H1 (cell line): ENCODE results near the gene CYP11A1. TPM values are rescaled to one million over a fixed set of nuclear protein-coding genes. Genes with fewer than 3 reads are reported as not detected.

Source experiments
- CTCF ChIA-PET: fragments of 300-600 bp; sonication (Branson Sonifier 250); formaldehyde crosslinking; loops from one replicate; lab custom pipeline; 2021; ENCODE audit not compliant: partially characterized antibody; lab: Charles Lee
- POLR2A ChIA-PET: fragments of 300-600 bp; sonication (Branson Sonifier 250); formaldehyde crosslinking; loops from one replicate; lab custom pipeline; 2021; ENCODE audit warnings: inconsistent platforms; ENCODE audit not compliant: partially characterized antibody; lab: Charles Lee
- DNase-seq, 2 experiments: peaks; one replicate each; pipeline versions ENCODE4 v3.0.0 to v3.0.0-alpha.2; 2010 to 2022; ENCODE audit warnings: low spot score in 2 of 2, low read depth in 1 of 2, mixed read lengths in 1 of 2
- FAIRE-seq: peaks from 2 replicates; lab custom pipeline; 2011; peaks lifted over from hg19 to GRCh38; lab: Jason Lieb, UNC
- H2AFZ ChIP-seq: 2 replicates; pipeline ENCODE4 v1.8.1; 2012; ENCODE audit warnings: low read length, inconsistent platforms
- H2AK5ac ChIP-seq: 2 replicates; pipeline ENCODE4 v1.6.1; 2013; ENCODE audit warnings: low read depth, low read length
- H2BK120ac ChIP-seq: replicated peaks from 2 replicates; pipeline ENCODE3; 2013; ENCODE audit warnings: low read depth, low read length, inconsistent platforms
- H2BK12ac ChIP-seq: 2 replicates; pipeline ENCODE4 v1.6.1; 2013; ENCODE audit warnings: low read depth, low read length
- H2BK15ac ChIP-seq: 2 replicates; pipeline ENCODE4 v1.6.1; 2013; ENCODE audit warnings: low read length
- H2BK20ac ChIP-seq: 2 replicates; pipeline ENCODE4 v1.6.1; 2013; ENCODE audit warnings: low read length
- H2BK5ac ChIP-seq: 2 replicates; pipeline ENCODE4 v1.6.1; 2013; ENCODE audit warnings: low read depth, low read length
- H3K14ac ChIP-seq: 2 replicates; pipeline ENCODE4 v1.6.1; 2013; ENCODE audit warnings: inconsistent platforms; ENCODE audit not compliant: insufficient read length
- H3K18ac ChIP-seq: 2 replicates; pipeline ENCODE4 v1.6.1; 2013; ENCODE audit warnings: low read length; ENCODE audit errors: extremely low read depth
- H3K23ac ChIP-seq: 2 replicates; pipeline ENCODE4 v1.6.1; 2013; ENCODE audit warnings: inconsistent platforms; ENCODE audit not compliant: insufficient read length
- H3K23me2 ChIP-seq: 2 replicates; pipeline ENCODE4 v1.6.1; 2013; ENCODE audit warnings: low read depth, low read length
- H3K27ac ChIP-seq: 2 replicates; pipeline ENCODE4 v1.6.1; 2011; ENCODE audit warnings: low read depth, low read length, inconsistent platforms
- H3K27me3 ChIP-seq, 4 experiments: replicated peaks in 1 of 4; 1 replicate in 1 of 4; 2 replicates in 3 of 4; pipeline versions ENCODE4 v1.6.1 to v1.8.1; 2011 to 2013; ENCODE audit warnings: low read length in 3 of 4, mild to moderate bottlenecking in 3 of 4, inconsistent platforms in 2 of 4, mixed read lengths in 2 of 4, moderate library complexity in 1 of 4; ENCODE audit not compliant: control insufficient read depth in 3 of 4, insufficient read depth in 3 of 4; ENCODE audit errors: extremely low read depth in 1 of 4
- H3K36me3 ChIP-seq, 4 experiments: 2 replicates each; pipeline versions ENCODE4 v1.6.1 to v1.8.1; 2011 to 2013; ENCODE audit warnings: mild to moderate bottlenecking in 4 of 4, low read length in 3 of 4, moderate library complexity in 2 of 4, control low read depth in 1 of 4, inconsistent platforms in 1 of 4; ENCODE audit not compliant: insufficient read depth in 4 of 4, control insufficient read depth in 2 of 4
- H3K4ac ChIP-seq: replicated peaks from 2 replicates; pipeline ENCODE3; 2013; ENCODE audit warnings: low read length, low read depth, mixed read lengths, inconsistent platforms; ENCODE audit not compliant: insufficient read length
- H3K4me1 ChIP-seq, 4 experiments: replicated peaks in 1 of 4; 1 replicate in 1 of 4; 2 replicates in 3 of 4; pipeline versions ENCODE4 v1.6.1 to v1.8.1; 2011 to 2013; ENCODE audit warnings: low read length in 3 of 4, inconsistent platforms in 2 of 4, mixed read lengths in 1 of 4; ENCODE audit not compliant: insufficient read depth in 4 of 4, control insufficient read depth in 3 of 4
- H3K4me2 ChIP-seq, 2 experiments: 2 replicates each; pipeline versions ENCODE4 v1.6.1 to v1.8.1; 2011 to 2013; ENCODE audit warnings: low read depth in 2 of 2, low read length in 2 of 2, control low read depth in 1 of 2, inconsistent platforms in 1 of 2, mild to moderate bottlenecking in 1 of 2; ENCODE audit not compliant: insufficient read depth in 1 of 2
- H3K4me3 ChIP-seq, 4 experiments: fragments of 200-600, 300-600 bp in 1 of 4; sonication (generic), shearing (Covaris generic), sonication (Bioruptor Twin) in 1 of 4; 2 replicates each; pipeline versions ENCODE4 v1.5.1 to v1.8.1; 2011 to 2016; ENCODE audit warnings: low read length in 4 of 4, low read depth in 3 of 4, control low read depth in 2 of 4, inconsistent platforms in 2 of 4, mild to moderate bottlenecking in 2 of 4, mixed read lengths in 1 of 4, moderate library complexity in 1 of 4; ENCODE audit not compliant: insufficient read depth in 2 of 4; ENCODE audit errors: extremely low read depth in 1 of 4
- H3K56ac ChIP-seq: replicated peaks from 2 replicates; pipeline ENCODE3; 2013; ENCODE audit warnings: low read depth, mild to moderate bottlenecking, mixed read lengths, low read length, inconsistent platforms; ENCODE audit not compliant: insufficient read length
- H3K79me1 ChIP-seq: 2 replicates; pipeline ENCODE4 v1.6.1; 2013; ENCODE audit warnings: low read depth, low read length, control low read depth
- H3K79me2 ChIP-seq, 2 experiments: 2 replicates each; pipeline versions ENCODE4 v1.6.1 to v1.8.1; 2012 to 2013; ENCODE audit warnings: low read length in 2 of 2, mild to moderate bottlenecking in 2 of 2, inconsistent platforms in 1 of 2; ENCODE audit not compliant: insufficient read depth in 2 of 2, control insufficient read depth in 1 of 2
- H3K9ac ChIP-seq, 4 experiments: replicated peaks in 1 of 4; 1 replicate in 1 of 4; 2 replicates in 3 of 4; pipeline versions ENCODE4 v1.6.1 to v1.8.1; 2011 to 2013; ENCODE audit warnings: low read depth in 3 of 4, low read length in 3 of 4, control low read depth in 2 of 4, mild to moderate bottlenecking in 2 of 4, moderate library complexity in 2 of 4, inconsistent platforms in 1 of 4; ENCODE audit errors: extremely low read depth in 1 of 4
- H3K9me3 ChIP-seq, 2 experiments: 2 replicates each; pipeline versions ENCODE4 v1.6.1 to v1.8.1; 2012 to 2013; ENCODE audit warnings: mild to moderate bottlenecking in 2 of 2, moderate library complexity in 2 of 2, control low read depth in 1 of 2, inconsistent platforms in 1 of 2, low read depth in 1 of 2, low read length in 1 of 2, mixed read lengths in 1 of 2; ENCODE audit not compliant: insufficient read depth in 2 of 2
- H4K20me1 ChIP-seq, 2 experiments: replicated peaks in 1 of 2; 2 replicates each; pipeline versions ENCODE3 to v1.8.1; 2011 to 2013; ENCODE audit warnings: inconsistent platforms in 2 of 2, low read length in 2 of 2, mild to moderate bottlenecking in 1 of 2; ENCODE audit not compliant: insufficient read depth in 2 of 2, control insufficient read depth in 1 of 2
- H4K5ac ChIP-seq: 2 replicates; pipeline ENCODE4 v1.6.1; 2013; ENCODE audit warnings: low read length, low read depth, mixed read lengths, inconsistent platforms; ENCODE audit not compliant: insufficient read length
- H4K8ac ChIP-seq: 2 replicates; pipeline ENCODE4 v1.8.0; 2013; ENCODE audit warnings: mild to moderate bottlenecking, moderate library complexity, low read length, inconsistent platforms; ENCODE audit not compliant: insufficient read depth; ENCODE audit errors: extremely low read depth
- H4K91ac ChIP-seq: replicated peaks from 2 replicates; pipeline ENCODE3; 2013; ENCODE audit warnings: low read length, mixed read lengths, inconsistent platforms; ENCODE audit not compliant: insufficient read length
- ASH2L ChIP-seq: fragments of 200-600, 300-600 bp; sonication (generic); IDR thresholded peaks from one replicate; pipeline ENCODE4 v1.7.1; 2017; ENCODE audit warnings: low read length
- BCL11A ChIP-seq, 2 experiments: IDR thresholded peaks; one replicate each; pipeline ENCODE4 v1.6.1; 2011; ENCODE audit warnings: low read depth in 2 of 2, low read length in 2 of 2, mild to moderate bottlenecking in 2 of 2
- EGR1 ChIP-seq: IDR thresholded peaks from 2 replicates; pipeline ENCODE4 v1.6.1; 2011; ENCODE audit warnings: low read depth, low read length, borderline replicate concordance
- EP300 ChIP-seq, 2 experiments: IDR thresholded peaks; 1 replicate in 1 of 2; 2 replicates in 1 of 2; pipeline ENCODE4 v1.6.1; 2011 to 2012; ENCODE audit warnings: low read depth in 2 of 2, low read length in 2 of 2, mild to moderate bottlenecking in 2 of 2, borderline replicate concordance in 1 of 2, inconsistent platforms in 1 of 2, moderate library complexity in 1 of 2
- GABPA ChIP-seq: IDR thresholded peaks from 2 replicates; pipeline ENCODE4 v1.6.1; 2011; ENCODE audit warnings: mild to moderate bottlenecking, low read length, moderate library complexity, borderline replicate concordance; ENCODE audit not compliant: insufficient read depth
- HDAC2 ChIP-seq, 2 experiments: fragments of 300-600 bp in 1 of 2; sonication (generic) in 1 of 2; IDR thresholded peaks; 2 replicates each; pipeline ENCODE4 v1.6.1; 2011 to 2012; ENCODE audit warnings: low read depth in 2 of 2, low read length in 2 of 2, mild to moderate bottlenecking in 2 of 2, moderate library complexity in 2 of 2, borderline replicate concordance in 1 of 2, inconsistent platforms in 1 of 2
- MAFK ChIP-seq: IDR thresholded peaks from 2 replicates; pipeline ENCODE4 v1.6.1; 2012; ENCODE audit warnings: low read depth, mild to moderate bottlenecking, improper control_type of control experiment, low read length
- POLR2AphosphoS5 ChIP-seq: IDR thresholded peaks from 2 replicates; pipeline ENCODE4 v1.6.1; 2011; ENCODE audit warnings: low read depth, low read length
- RFX5 ChIP-seq: IDR thresholded peaks from 2 replicates; pipeline ENCODE4 v1.6.1; 2011; ENCODE audit warnings: low read depth, low read length, improper control_type of control experiment, borderline replicate concordance
- SIRT6 ChIP-seq: IDR thresholded peaks from one replicate; pipeline ENCODE4 v1.7.1; 2012; ENCODE audit warnings: low read length, inconsistent platforms
- SUZ12 ChIP-seq: fragments of 200-600 bp; sonication (generic); IDR thresholded peaks from 2 replicates; pipeline ENCODE4 v1.6.1; 2012; ENCODE audit warnings: mild to moderate bottlenecking, inconsistent platforms, low read length, moderate library complexity, mixed read lengths
- TAF7 ChIP-seq: optimal IDR thresholded peaks from 2 replicates; pipeline ENCODE3; 2011; ENCODE audit warnings: low read depth, mild to moderate bottlenecking, inconsistent platforms, low read length, moderate library complexity, borderline replicate concordance
- WGBS, 2 experiments: shearing (Covaris generic) in 1 of 2; methylation state at CpG; one replicate each; pipeline versions ENCODE4 v1.1.6 to v1.1.7; 2013 to 2015; ENCODE audit warnings: low lambda C conversion rate in 2 of 2, mixed read lengths in 2 of 2, inconsistent platforms in 1 of 2, low coverage in 1 of 2, missing lambda C conversion rate in 1 of 2; ENCODE audit not compliant: insufficient replicate concordance in 2 of 2, insufficient coverage in 1 of 2, insufficient read length in 1 of 2; ENCODE audit errors: extremely low coverage in 1 of 2, missing lambda C conversion rate in 1 of 2; 5-methylcytosine and 5-hydroxymethylcytosine counted together
- polyA plus RNA-seq, 7 experiments: library from polyadenylated mRNA; depleted of rRNA in 3 of 7; stranded (reverse) in 5 of 7; unstranded in 2 of 7; fragments of >200 nt in 5 of 7; fragments of 200-250 nt in 2 of 7; gene quantifications; 1 replicate in 5 of 7; 2 replicates in 1 of 7; 4 replicates in 1 of 7; pipeline versions ENCODE4 v1.2.1 to v1.2.3, GENCODE V29; 2011 to 2013; ENCODE audit warnings: missing spikeins in 2 of 7, mixed read lengths in 2 of 7
- total RNA-seq: library from RNA; stranded (reverse); fragmentation: NEBNext Ultra II Directional; extraction: Animal tissue kit (Norgen Biotek cat#: 25700); gene quantifications from 2 replicates; pipeline ENCODE4 v1.2.1, GENCODE V29; 2021

CYP11A1 gene
- total and polyA plus RNA-seq, 2 of the 8 experiments (the other 6 are each of a cell fraction or from before 2014, with no cell fraction given): 1.9 to 7.2 TPM

- no peak overlapping the region for H3K4me3 ChIP-seq
- no peak overlapping the region; the same call in 1 of the 2 replicates for H2BK15ac ChIP-seq
- H4K5ac ChIP-seq: no peak overlapping the region
- ChIA-PET POLR2A (interaction anchor here (0.7 to 1.9 kb wide), 9 partner anchors 11 to 127 kb away, joined by 3 to 6 read pairs (median 3); partner anchors contain the start of gene STRA6), CTCF (interaction anchor here (0.6 to 8.1 kb wide), 32 partner anchors 12 to 335 kb away, joined by 3 to 117 read pairs (median 4); partner anchors contain the start of genes CCDC33, ISLR2 and STRA6)
- no peaks in the 10 kb centered on the region for H3K9me3 ChIP-seq
- H3K79me2 ChIP-seq: no peaks in the 10 kb centered on the region
- no peak overlapping the region; the same call in 1 of the 2 replicates for H2BK12ac ChIP-seq
- no peak overlapping the region for H3K23ac ChIP-seq
- H2AK5ac ChIP-seq: 0 out of 2 replicates have a peak overlapping the region, but pooled peaks have one; percentile 27
- no peak overlapping the region for H4K8ac ChIP-seq
- no peak overlapping the region for H3K14ac ChIP-seq
- DNase-seq (no peak), FAIRE-seq (no peak)
- H3K4ac ChIP-seq: no peak overlapping the region
- no peaks in the 10 kb centered on the region for H3K79me1 ChIP-seq
- 0 out of 2 replicates have a peak overlapping the region, but pooled peaks have one; percentile 19 for H3K18ac ChIP-seq
- no peaks in the 10 kb centered on the region for H4K20me1 ChIP-seq
- H3K27ac ChIP-seq: no peak overlapping the region
- peaks cover 11 to 54% (median 34%) of the 10 kb centered on the region in 4 experiments for H3K4me1 ChIP-seq
- no peaks in the 10 kb centered on the region for H3K23me2 ChIP-seq
- no peak overlapping the region for H3K56ac ChIP-seq
- H2AFZ ChIP-seq: no peak overlapping the region
- no peaks in the 10 kb centered on the region for H3K36me3 ChIP-seq
- 29% methylated on average over 6 of the region's 6 CpGs; no CpG with 5 or more reads in 1 of the 2 experiments for WGBS, 2 experiments
- no peak overlapping the region for H3K9ac ChIP-seq
- H3K4me2 ChIP-seq: peak overlapping the region in 1 of 2 experiments; percentile 14; a peak in 2 of 4 replicates
- peak overlapping the region; percentile 16; the same call in 1 of the 2 replicates for H2BK20ac ChIP-seq
- no peak overlapping the region for H2BK120ac ChIP-seq
- H4K91ac ChIP-seq: no peak overlapping the region
- H2BK5ac ChIP-seq: no peak overlapping the region
- H3K27me3 ChIP-seq: peaks cover 2 to 31% (median 25%) of the 10 kb centered on the region in 4 experiments; a peak in 6 of 7 replicates
- TF ChIP-seq EP300 (IDR thresholded peaks at IDR 0.05; ENCODE audit: borderline replicate concordance in 1 of 2, low read depth in 2 of 2, low read length in 2 of 2): no peak
- no peak for TF ChIP-seq POLR2AphosphoS5
- no peak for TF ChIP-seq TAF7
- TF ChIP-seq SUZ12: no peak
- no peak for TF ChIP-seq BCL11A (IDR thresholded peaks at IDR 0.05; ENCODE audit: low read depth in 2 of 2, low read length in 2 of 2)
- no peak for TF ChIP-seq RFX5
- TF ChIP-seq ASH2L: no peak
- no peak for TF ChIP-seq EGR1
- TF ChIP-seq SIRT6: no peak
- peak in 1 of 2 experiments; percentile 67; a peak in 1 of 4 replicates for TF ChIP-seq HDAC2 (IDR thresholded peaks at IDR 0.05; ENCODE audit: borderline replicate concordance in 1 of 2, low read depth in 2 of 2, low read length in 2 of 2)
- peak; percentile 47; the same call in 1 of the 2 replicates for TF ChIP-seq MAFK
- TF ChIP-seq GABPA: no peak
Measured at GRCh38 chr15:74303741-74304309, 63.6 kb downstream of the CYP11A1 start.
